Hypothalamus (tissue), 51 donors: Measurements from ENCODE around the gene PRCP.
"Not testable (repeated sequence)": the region's sequence is repeated elsewhere in the genome, so short reads cannot be mapped to it uniquely, and the experiment has no call there.

ENCODE experiments used
- DNase-seq, 51 donors: peaks; one replicate each; lab custom pipeline; 2025; lab: John Stamatoyannopoulos, UW

The PRCP gene

DNA sequence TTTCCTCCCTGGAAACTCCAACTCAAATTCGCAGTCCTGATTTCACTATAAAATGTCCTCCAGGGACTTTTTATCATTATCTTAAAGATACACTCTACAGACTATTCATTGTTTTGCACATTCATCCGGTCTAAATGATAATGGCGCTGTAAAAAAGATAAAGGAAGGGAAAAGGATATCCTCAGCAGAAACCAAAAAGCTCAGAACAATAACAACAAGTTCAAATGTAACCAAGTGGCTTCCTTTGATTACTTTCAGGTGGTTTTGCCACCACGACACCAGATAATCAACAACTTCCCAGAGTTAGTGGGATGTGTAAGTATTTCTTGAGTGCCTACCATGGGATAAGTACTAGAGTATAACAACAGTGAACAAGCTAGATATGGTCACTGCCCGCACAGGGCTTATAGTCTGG lies 26.3 kb downstream of the PRCP start:
- DNase-seq, result no peak

GRCh38 chr11:82872377-82873150 lies 27.7 kb downstream of the PRCP start:
- DNase-seq, result peak in 5 of 51 donors; percentile 2 to 34 (median 11)

GRCh38 chr11:82871646-82872045 lies 28.6 kb downstream of the PRCP start:
- DNase-seq, result no peak

GRCh38 chr11:82869657-82870056 lies 30.6 kb downstream of the PRCP start:
- no peak for DNase-seq

DNA sequence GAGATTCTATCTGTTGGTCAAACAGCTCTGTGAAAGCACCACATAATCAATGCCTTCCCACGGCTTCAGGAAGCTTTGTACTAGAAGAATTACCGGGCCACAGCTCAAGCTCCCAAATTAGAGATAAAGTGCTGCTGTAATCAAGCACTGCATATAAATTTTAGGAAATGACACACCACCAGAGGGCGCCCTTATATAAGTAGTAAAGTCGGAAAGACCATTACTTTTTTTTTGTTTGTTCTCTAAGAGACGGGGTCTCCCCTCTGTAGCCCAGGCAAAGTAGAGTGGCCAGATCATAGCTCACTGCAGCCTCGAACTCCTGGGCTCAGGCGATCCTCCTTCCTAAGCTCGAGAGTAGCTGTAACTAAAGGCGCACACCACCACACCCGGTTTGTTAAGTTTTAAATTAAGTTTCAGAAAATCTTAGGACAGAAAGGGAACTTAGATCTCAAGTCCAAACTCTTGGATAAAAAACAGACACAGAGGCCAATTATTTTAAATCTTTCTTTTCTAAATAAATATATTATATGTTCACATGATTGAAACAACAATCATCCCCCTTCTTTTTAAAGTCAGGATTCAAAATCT lies 32.6 kb downstream of the PRCP start:
- peak in 37 of 51 donors; percentile 6 to 83 (median 45) for DNase-seq

DNA sequence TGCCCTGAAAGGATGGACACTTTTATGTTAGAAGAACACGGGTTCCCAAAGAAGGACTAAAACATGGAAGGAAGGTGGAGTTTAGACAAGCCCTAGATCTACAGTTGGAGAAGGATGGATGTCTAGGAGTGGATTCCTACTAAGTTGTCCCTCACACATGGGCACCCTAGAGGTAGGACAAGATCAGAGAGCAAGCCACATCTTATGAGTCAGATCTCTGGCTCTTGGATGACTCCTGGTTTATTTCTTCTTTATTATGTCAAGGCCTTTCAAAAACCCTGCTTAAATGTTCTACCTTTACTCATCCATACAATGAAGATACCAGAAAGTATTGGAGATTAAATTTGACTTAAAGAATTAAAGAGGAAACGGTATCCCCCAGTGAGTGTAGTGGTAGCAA lies 34.4 kb downstream of the PRCP start:
- no peak for DNase-seq

- peak in 39 of 51 donors; percentile 3 to 82 (median 55) for DNase-seq
Observed at GRCh38 chr11:82864268-82864667, 36.0 kb downstream of the PRCP start.

DNA sequence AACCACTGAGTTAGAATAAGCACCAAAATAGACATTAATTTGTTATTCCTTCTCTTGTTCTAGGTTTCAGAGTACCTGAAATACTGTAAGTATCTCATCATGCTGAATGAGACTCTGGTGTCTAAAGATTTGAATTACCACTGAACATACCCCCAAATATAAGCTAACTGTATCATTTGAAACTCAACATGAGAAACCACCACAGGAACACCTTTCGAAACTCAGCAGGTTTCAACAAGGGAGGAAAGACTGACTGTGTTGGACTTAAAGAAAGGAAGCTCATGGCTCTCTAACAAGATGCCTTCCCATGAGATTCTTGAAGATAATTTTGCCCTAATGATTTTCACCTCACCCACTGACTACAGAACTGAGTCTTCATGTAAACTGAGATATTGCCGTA lies 37.0 kb downstream of the PRCP start:
- no peak for DNase-seq

DNA sequence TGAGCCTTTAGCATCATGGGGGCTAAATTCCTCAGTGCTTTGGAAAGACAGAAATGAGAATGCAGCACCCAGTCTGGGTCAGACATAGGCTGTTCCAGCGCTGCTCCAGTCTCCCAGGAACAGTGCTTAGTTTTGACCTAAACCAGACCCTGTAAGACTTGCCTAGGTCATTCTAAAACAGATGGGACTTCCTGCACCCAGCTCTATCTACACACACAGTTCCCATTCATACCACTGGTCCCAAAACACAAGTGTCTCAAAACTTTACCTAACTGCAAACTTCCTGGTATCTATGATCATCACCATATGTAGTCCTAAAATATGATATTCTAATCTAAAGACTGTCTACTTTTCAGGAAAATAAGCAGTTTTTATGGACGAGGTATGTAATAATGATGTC lies 37.9 kb downstream of the PRCP start:
- peak in 1 of 51 donors; percentile 32 for DNase-seq

GRCh38 chr11:82859750-82860149 lies 40.5 kb downstream of the PRCP start:
- DNase-seq, result no peak

DNA sequence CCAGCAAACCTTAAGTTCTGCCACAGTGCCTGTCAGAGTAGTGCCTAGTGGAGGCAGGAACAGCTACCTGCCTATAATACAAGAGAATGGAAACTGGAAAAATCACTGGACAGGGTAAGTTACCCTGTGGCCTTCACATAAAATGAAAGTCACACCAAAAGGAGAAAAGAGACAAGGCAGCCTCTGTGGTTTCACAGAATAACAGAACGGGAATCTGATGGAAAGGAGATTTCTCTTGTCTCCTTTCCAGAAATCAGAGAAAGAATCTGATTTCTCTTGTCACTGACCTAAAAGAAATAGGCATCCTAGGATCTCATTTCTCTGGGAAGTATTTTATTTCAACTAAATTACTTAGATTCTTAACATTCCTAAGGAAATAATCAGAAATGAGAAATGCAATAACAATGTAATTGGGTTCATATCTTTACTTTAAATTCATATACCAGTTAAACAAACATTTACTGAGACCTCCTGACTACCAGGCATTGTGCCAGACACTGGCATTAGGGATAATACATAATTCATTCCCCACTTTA lies 41.6 kb downstream of the PRCP start:
- peak in 2 of 51 donors; percentile 11 to 32 for DNase-seq

DNA sequence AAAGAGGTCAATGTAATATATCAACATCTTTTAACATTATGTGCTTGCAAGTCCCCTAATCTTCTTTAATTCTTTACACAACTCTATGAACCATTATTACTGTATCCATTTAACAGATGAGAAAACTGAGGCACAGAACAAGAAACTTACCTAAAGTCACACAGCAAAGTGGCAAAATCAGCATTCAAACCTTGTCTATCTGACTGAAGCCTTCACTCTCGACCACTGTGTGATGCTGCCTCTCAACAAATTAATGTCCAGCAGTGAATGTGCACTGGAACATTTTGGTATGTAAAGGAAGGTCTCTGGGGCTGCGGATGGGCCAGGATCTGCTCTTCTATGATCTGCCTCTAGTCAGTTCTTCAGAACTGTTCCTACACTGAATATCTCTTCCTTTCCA lies 42.1 kb downstream of the PRCP start:
- peak in 2 of 51 donors; percentile 5 to 60 for DNase-seq

- DNase-seq, result no peak
Observed at GRCh38 chr11:82857145-82857544, 43.1 kb downstream of the PRCP start.

DNA sequence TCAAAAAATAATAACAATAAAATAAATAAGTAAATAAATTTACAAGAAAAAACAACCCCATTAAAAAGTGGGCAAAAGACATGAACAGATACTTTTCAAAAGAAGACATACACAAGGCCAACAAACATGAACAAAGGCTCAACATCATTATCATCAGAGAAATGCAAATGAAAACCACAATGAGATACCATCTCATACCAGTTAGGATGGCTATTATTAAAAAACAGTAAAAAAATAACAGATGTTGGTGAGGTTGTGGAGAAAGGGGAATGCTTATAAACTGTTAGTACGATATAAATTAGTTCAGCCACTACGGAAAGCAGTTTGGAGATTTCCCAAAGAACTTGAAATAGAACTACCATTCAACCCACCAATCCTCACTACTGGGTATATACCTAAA lies 44.6 kb downstream of the PRCP start:
- DNase-seq, result no peak

- DNase-seq, result not testable (repeated sequence)
Observed at GRCh38 chr11:82854916-82855315, 45.3 kb downstream of the PRCP start.

- DNase-seq, result no peak
Observed at GRCh38 chr11:82854242-82854641, 46.0 kb downstream of the PRCP start.

- no peak for DNase-seq
Observed at GRCh38 chr11:82848829-82849228, 51.4 kb downstream of the PRCP start.

- DNase-seq, result peak in 2 of 51 donors; percentile 46 to 79
Observed at GRCh38 chr11:82845356-82846353, 54.6 kb downstream of the PRCP start.

GRCh38 chr11:82843057-82843795 lies 57.0 kb downstream of the PRCP start:
- no peak for DNase-seq

GRCh38 chr11:82842019-82842418 lies 58.2 kb downstream of the PRCP start:
- peak in 43 of 51 donors; percentile 13 to 91 (median 61) for DNase-seq
